GM10266 (cell line): ENCODE measurements around the gene ALDH18A1.

Experiments used
- DNase-seq: peaks from one replicate; pipeline ENCODE4 v3.0.0; 2012; ENCODE audit errors: extremely low spot score
- CTCF ChIP-seq: IDR thresholded peaks from 2 replicates; pipeline ENCODE4 v1.5.1; 2012; ENCODE audit warnings: mild to moderate bottlenecking, low read depth; ENCODE audit not compliant: control insufficient read depth, insufficient read depth; ENCODE audit errors: missing control alignments

The ALDH18A1 gene

GRCh38 chr10:95648138-95648537, 8.4 kb downstream of the ALDH18A1 start:
- no peak for TF ChIP-seq CTCF
- DNase-seq, result no peak

- DNase-seq, result no peak
- TF ChIP-seq CTCF, result no peak
These were observed 10.4 kb downstream of the ALDH18A1 start for GRCh38 chr10:95646160-95646559.

- no peak for TF ChIP-seq CTCF
- no peak for DNase-seq
These were observed 11.6 kb downstream of the ALDH18A1 start for GRCh38 chr10:95644901-95645300.

- no peak for TF ChIP-seq CTCF
These were observed 15.6 kb downstream of the ALDH18A1 start for GRCh38 chr10:95640891-95641315.

DNA sequence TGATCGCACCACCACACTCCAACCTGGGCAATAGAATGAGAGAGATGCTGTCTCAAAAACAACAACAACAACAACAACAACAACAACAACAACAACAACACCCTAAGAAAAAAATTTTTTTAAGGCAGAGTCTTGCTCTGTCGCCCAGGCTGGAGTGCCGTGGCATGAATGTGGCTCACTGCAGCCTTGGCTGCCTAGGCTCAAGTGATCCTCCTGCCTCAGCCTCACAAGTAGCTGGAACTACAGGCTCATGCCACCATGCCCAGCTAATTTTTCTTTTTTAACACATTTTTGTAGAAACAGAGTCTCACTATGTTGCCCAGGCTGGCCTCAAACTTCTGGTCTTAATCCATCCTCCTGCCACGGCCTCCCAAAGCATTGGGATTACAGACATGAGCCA, 18.6 kb downstream of the ALDH18A1 start:
- no peak for DNase-seq
- no peak for TF ChIP-seq CTCF

More at GRCh38 chr10:95640891-95641315, 15.6 kb downstream of the ALDH18A1 start:
- DNase-seq, result no peak

GRCh38 chr10:95637140-95637539, 19.4 kb downstream of the ALDH18A1 start:
- no peak for TF ChIP-seq CTCF
- DNase-seq, result no peak

GRCh38 chr10:95635319-95635733, 21.2 kb downstream of the ALDH18A1 start:
- DNase-seq, result no peak
- TF ChIP-seq CTCF, result no peak

DNA sequence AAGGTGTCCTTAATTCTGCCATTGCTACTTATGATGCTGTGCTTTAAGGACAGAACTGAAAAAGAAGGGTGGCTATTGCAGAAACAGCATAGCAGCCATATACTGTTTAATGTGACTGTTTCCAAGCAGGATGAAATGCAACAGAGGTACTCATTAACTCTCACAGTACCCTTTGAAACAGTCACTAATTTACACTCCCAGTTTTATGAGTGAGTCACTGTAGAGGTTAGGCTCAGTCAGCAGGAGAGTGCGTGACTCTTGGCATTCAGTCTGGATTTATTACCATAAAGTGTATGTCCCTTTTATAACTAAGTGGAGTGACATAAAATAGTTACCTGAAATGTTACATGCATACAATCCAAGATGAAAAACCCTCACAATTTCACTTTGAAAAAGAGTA, 27.7 kb downstream of the ALDH18A1 start:
- no peak for DNase-seq
- no peak for TF ChIP-seq CTCF
